Trophoblast cell (in vitro differentiated cells and primary cell): ENCODE results near the gene TBXAS1.

Experiments
- DNase-seq, 2 donors: peaks; one replicate each; pipeline ENCODE4 v3.0.0-alpha.2; 2016
- H2AFZ ChIP-seq: 2 replicates; pipeline ENCODE4 v1.6.1; 2013; ENCODE audit warnings: low read length, moderate library complexity, mild to moderate bottlenecking; ENCODE audit not compliant: insufficient read depth, poor library complexity
- H2AK5ac ChIP-seq: 2 replicates; pipeline ENCODE4 v1.6.1; 2013; ENCODE audit warnings: mild to moderate bottlenecking, low read length
- H2BK120ac ChIP-seq: 2 replicates; pipeline ENCODE4 v1.6.1; 2013; ENCODE audit warnings: low read length, mild to moderate bottlenecking, moderate library complexity; ENCODE audit not compliant: insufficient read depth, poor library complexity
- H2BK12ac ChIP-seq: 2 replicates; pipeline ENCODE4 v1.6.1; 2013; ENCODE audit warnings: mild to moderate bottlenecking, low read length, moderate library complexity
- H2BK5ac ChIP-seq: 2 replicates; pipeline ENCODE4 v1.6.1; 2013; ENCODE audit warnings: low read length, low read depth, moderate library complexity, mild to moderate bottlenecking; ENCODE audit not compliant: poor library complexity
- H3K14ac ChIP-seq: 2 replicates; pipeline ENCODE4 v1.6.1; 2013; ENCODE audit warnings: mild to moderate bottlenecking, low read length
- H3K18ac ChIP-seq: 2 replicates; pipeline ENCODE4 v1.6.1; 2013; ENCODE audit warnings: mild to moderate bottlenecking, low read length
- H3K23ac ChIP-seq: 2 replicates; pipeline ENCODE4 v1.6.1; 2013; ENCODE audit warnings: low read length
- H3K27ac ChIP-seq: 2 replicates; pipeline ENCODE4 v1.5.1; 2013; ENCODE audit warnings: low read depth, mild to moderate bottlenecking, inconsistent platforms, low read length, moderate library complexity
- H3K27me3 ChIP-seq: 2 replicates; pipeline ENCODE4 v1.6.1; 2013; ENCODE audit warnings: inconsistent platforms, mild to moderate bottlenecking, low read length, moderate library complexity; ENCODE audit not compliant: insufficient read depth
- H3K36me3 ChIP-seq, 2 experiments: 1 replicate in 1 of 2; 2 replicates in 1 of 2; pipeline ENCODE4 v1.6.1; 2013; ENCODE audit warnings: low read length in 2 of 2, mild to moderate bottlenecking in 2 of 2, moderate library complexity in 1 of 2; ENCODE audit not compliant: insufficient read depth in 2 of 2, control insufficient read depth in 1 of 2
- H3K4ac ChIP-seq: 2 replicates; pipeline ENCODE4 v1.6.1; 2013; ENCODE audit warnings: low read depth, mild to moderate bottlenecking, low read length, moderate library complexity
- H3K4me1 ChIP-seq, 2 experiments: 1 replicate in 1 of 2; 2 replicates in 1 of 2; pipeline ENCODE4 v1.6.1; 2013; ENCODE audit warnings: low read length in 2 of 2, mild to moderate bottlenecking in 2 of 2, moderate library complexity in 1 of 2; ENCODE audit not compliant: insufficient read depth in 2 of 2, control insufficient read depth in 1 of 2
- H3K4me2 ChIP-seq: 2 replicates; pipeline ENCODE4 v1.6.1; 2013; ENCODE audit warnings: inconsistent platforms, mild to moderate bottlenecking, low read length, moderate library complexity
- H3K4me3 ChIP-seq: 2 replicates; pipeline ENCODE4 v1.5.1; 2013; ENCODE audit warnings: mild to moderate bottlenecking, low read depth, low read length, inconsistent platforms
- H3K79me1 ChIP-seq: one replicate; pipeline ENCODE4 v1.6.1; 2013; ENCODE audit warnings: low read length
- H3K79me2 ChIP-seq: 2 replicates; pipeline ENCODE4 v1.6.1; 2013; ENCODE audit warnings: low read length, mild to moderate bottlenecking; ENCODE audit not compliant: control insufficient read depth, insufficient read depth, poor library complexity
- H3K9ac ChIP-seq: 2 replicates; pipeline ENCODE4 v1.6.1; 2013; ENCODE audit warnings: mild to moderate bottlenecking, low read length
- H3K9me3 ChIP-seq: 2 replicates; pipeline ENCODE4 v1.6.1; 2013; ENCODE audit warnings: low read depth, mild to moderate bottlenecking, control low read depth, inconsistent platforms, low read length; ENCODE audit not compliant: insufficient read depth
- H4K12ac ChIP-seq: 2 replicates; pipeline ENCODE4 v1.6.1; 2013; ENCODE audit warnings: low read depth, mild to moderate bottlenecking, low read length, moderate library complexity
- H4K8ac ChIP-seq: 2 replicates; pipeline ENCODE4 v1.6.1; 2013; ENCODE audit warnings: low read depth, mild to moderate bottlenecking, low read length, moderate library complexity
- H4K91ac ChIP-seq: one replicate; pipeline ENCODE4 v1.6.1; 2013; ENCODE audit warnings: low read depth, mild to moderate bottlenecking, low read length, moderate library complexity
- WGBS: extraction: QIAGEN DNeasy Blood & Tissue Kit; methylation state at CpG from one replicate; pipeline ENCODE4 v1.1.7; 2013; ENCODE audit warnings: missing lambda C conversion rate; ENCODE audit not compliant: insufficient read length, insufficient coverage; ENCODE audit errors: extremely low coverage; 5-methylcytosine and 5-hydroxymethylcytosine counted together

TBXAS1 gene

GRCh38 chr7:140018125-140019043, 189.3 kb downstream of the TBXAS1 start:
- Histone ChIP-seq H3K18ac (no peak overlapping the region), H3K27me3 (no peaks in the 10 kb centered on the region), H3K79me2 (no peaks in the 10 kb centered on the region), H4K12ac (no peak overlapping the region), H3K9me3 (no peaks in the 10 kb centered on the region), H2BK5ac (no peak overlapping the region), H3K36me3 (no peaks in the 10 kb centered on the region), H4K91ac (no peak overlapping the region), H3K9ac (no peak overlapping the region), H3K4me2 (no peak overlapping the region), H2BK12ac (no peak overlapping the region), H3K27ac (no peak overlapping the region), H3K4me3 (no peak overlapping the region), H3K14ac (no peak overlapping the region), H3K79me1 (no peaks in the 10 kb centered on the region), H4K8ac (no peak overlapping the region), H3K4ac (no peak overlapping the region), H3K23ac (no peak overlapping the region), H2AK5ac (no peak overlapping the region), H2BK120ac (no peak overlapping the region), H2AFZ (no peak overlapping the region), H3K4me1 (no peaks in the 10 kb centered on the region)
- peak in 1 of 2 donors; percentile 22 for DNase-seq
- no CpG with 5 or more reads among the region's 9 CpGs for WGBS

GRCh38 chr7:140019172-140019571, 190.1 kb downstream of the TBXAS1 start:
- DNase-seq = no peak
- H4K91ac ChIP-seq = no peak overlapping the region
- H3K4me1 ChIP-seq = no peaks in the 10 kb centered on the region
- no peak overlapping the region for H3K18ac ChIP-seq
- H3K23ac ChIP-seq = no peak overlapping the region
- H2BK12ac ChIP-seq = no peak overlapping the region
- H3K79me1 ChIP-seq = no peaks in the 10 kb centered on the region
- H2AK5ac ChIP-seq = no peak overlapping the region
- H3K4me2 ChIP-seq = no peak overlapping the region
- no peak overlapping the region for H2AFZ ChIP-seq
- no peak overlapping the region for H4K12ac ChIP-seq
- H3K14ac ChIP-seq = no peak overlapping the region
- no peak overlapping the region for H3K4me3 ChIP-seq
- no peak overlapping the region for H3K27ac ChIP-seq
- WGBS = no CpG with 5 or more reads among the region's 11 CpGs
- H3K9ac ChIP-seq = no peak overlapping the region
- no peaks in the 10 kb centered on the region for H3K27me3 ChIP-seq
- H3K9me3 ChIP-seq = no peaks in the 10 kb centered on the region
- H2BK5ac ChIP-seq = no peak overlapping the region
- no peak overlapping the region for H2BK120ac ChIP-seq
- H4K8ac ChIP-seq = no peak overlapping the region
- H3K36me3 ChIP-seq = no peaks in the 10 kb centered on the region
- H3K79me2 ChIP-seq = no peaks in the 10 kb centered on the region
- no peak overlapping the region for H3K4ac ChIP-seq

DNA sequence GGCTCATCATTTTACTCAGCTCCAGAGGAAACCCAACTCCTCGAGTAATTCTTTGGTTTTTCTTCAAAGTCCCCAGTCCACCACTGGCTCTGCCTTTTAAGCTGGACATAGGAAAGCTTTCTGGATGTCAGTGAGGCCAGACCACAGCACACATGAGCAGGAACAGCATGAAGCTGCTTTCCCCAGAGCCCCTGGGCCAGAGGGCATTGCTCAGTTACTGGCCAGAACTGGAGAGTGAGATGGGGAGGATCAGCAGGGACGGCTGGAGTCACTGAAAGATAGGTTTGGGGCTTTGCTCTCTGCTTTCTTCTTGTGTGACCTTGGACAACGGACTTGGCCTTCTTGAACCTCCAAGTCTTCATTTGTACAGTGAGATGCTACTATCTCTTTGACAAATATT, 190.5 kb downstream of the TBXAS1 start:
- Histone ChIP-seq H4K8ac (no peak overlapping the region), H4K91ac (no peak overlapping the region), H3K14ac (no peak overlapping the region), H3K36me3 (no peaks in the 10 kb centered on the region), H3K79me2 (no peaks in the 10 kb centered on the region), H3K9me3 (no peaks in the 10 kb centered on the region), H3K18ac (no peak overlapping the region), H3K79me1 (no peaks in the 10 kb centered on the region), H2BK12ac (no peak overlapping the region), H3K23ac (no peak overlapping the region), H3K27me3 (no peaks in the 10 kb centered on the region), H2AK5ac (no peak overlapping the region), H3K4me1 (no peaks in the 10 kb centered on the region), H3K27ac (no peak overlapping the region), H2AFZ (no peak overlapping the region), H3K4me2 (no peak overlapping the region), H2BK5ac (no peak overlapping the region), H2BK120ac (no peak overlapping the region), H3K9ac (no peak overlapping the region), H4K12ac (no peak overlapping the region), H3K4ac (no peak overlapping the region), H3K4me3 (no peak overlapping the region)
- no CpG with 5 or more reads among the region's 3 CpGs for WGBS
- no peak for DNase-seq

DNA sequence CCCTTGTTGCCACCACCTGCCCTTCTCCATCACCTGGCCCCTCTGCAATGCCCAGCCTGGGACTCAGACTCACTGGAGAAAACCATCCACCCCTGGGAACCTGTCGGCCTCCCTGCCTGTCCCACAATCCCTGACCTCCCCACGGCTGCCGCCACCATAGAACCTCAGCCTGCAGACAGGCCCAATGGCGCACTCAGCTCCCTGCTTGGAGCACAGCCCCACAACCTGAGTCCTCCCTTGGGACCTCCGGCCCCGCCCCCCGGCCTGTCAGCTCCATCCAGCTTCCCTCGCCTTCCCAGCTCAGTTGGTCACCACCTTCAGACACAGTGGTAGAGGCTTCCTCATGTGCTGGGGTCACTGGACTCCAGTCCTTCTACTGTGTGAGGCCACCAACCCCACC, 192.5 kb downstream of the TBXAS1 start:
- Histone ChIP-seq H3K4me2 (no peak overlapping the region), H3K79me1 (no peaks in the 10 kb centered on the region), H3K9me3 (no peaks in the 10 kb centered on the region), H2BK12ac (no peak overlapping the region), H4K91ac (no peak overlapping the region), H2BK5ac (no peak overlapping the region), H3K4me1 (no peaks in the 10 kb centered on the region), H3K27me3 (no peaks in the 10 kb centered on the region), H3K4me3 (no peak overlapping the region), H2AK5ac (no peak overlapping the region), H3K79me2 (no peaks in the 10 kb centered on the region), H3K4ac (no peak overlapping the region), H3K18ac (no peak overlapping the region), H3K27ac (no peak overlapping the region), H3K9ac (no peak overlapping the region), H3K23ac (no peak overlapping the region), H2AFZ (no peak overlapping the region), H3K36me3 (no peaks in the 10 kb centered on the region), H4K12ac (no peak overlapping the region), H4K8ac (no peak overlapping the region), H2BK120ac (no peak overlapping the region), H3K14ac (no peak overlapping the region)
- no CpG with 5 or more reads among the region's 8 CpGs for WGBS
- no peak for DNase-seq
